ENCODE results near the gene TBCK.

Gene TBCK

DNA sequence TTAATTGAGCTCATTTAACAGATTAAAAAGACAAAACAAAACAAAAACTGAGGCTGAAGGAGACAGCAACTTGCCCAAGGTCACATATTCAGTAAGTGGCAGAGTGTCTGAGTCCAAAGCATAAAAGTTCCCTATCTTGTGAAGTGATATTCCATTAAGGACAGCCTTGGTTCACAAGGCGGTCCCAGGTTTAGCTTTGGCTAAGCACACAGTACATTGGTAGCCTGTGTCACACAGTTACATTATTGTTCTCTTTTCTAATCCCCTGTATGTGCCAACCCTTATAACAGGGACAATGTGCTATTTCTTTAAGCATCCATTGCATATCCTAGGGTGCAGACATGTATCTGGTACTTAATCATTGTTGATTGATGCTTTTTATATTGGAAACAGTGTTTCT is 280.8 kb downstream of the TBCK start:
- Histone ChIP-seq H3K9ac (ENCODE audit: low read length) (no peak overlapping the region), H3K4me1 (ENCODE audit: control insufficient read depth, low read depth, low read length) (peaks cover 5% of the 10 kb centered on the region), H3K9me3 (ENCODE audit: control insufficient read depth, low read depth, low read length) (no peaks in the 10 kb centered on the region), H3K27me3 (ENCODE audit: control insufficient read depth, insufficient read depth, low read length) (no peaks in the 10 kb centered on the region), H3K4me3 (ENCODE audit: low read length) (no peak overlapping the region), H3K36me3 (ENCODE audit: control insufficient read depth, low read depth, low read length) (no peaks in the 10 kb centered on the region), H3K27ac (ENCODE audit: low read length) (no peak overlapping the region)

DNA sequence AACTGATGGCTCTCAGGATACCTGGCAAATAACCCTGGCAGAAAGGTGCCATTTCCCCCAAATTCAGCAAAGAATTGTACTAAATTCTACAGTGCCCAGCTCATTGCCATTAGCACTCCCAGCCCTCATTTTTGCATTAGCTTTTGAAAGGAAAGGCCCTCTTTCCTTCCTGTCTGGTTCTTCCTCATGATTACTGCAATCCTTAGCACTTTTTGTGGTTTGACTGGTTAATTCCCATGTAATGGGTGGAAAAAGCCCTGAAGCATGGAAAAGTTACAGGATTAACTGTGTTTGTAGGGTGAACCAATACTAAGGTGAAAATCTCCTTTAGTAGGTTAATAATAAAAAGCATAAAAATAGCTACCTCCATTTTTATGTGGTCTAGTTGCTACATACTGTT is 281.3 kb downstream of the TBCK start:
- H3K27ac ChIP-seq (ENCODE audit: low read length): no peak overlapping the region
- no peak overlapping the region for H3K4me3 ChIP-seq (ENCODE audit: low read length)
- H3K9ac ChIP-seq (ENCODE audit: low read length): no peak overlapping the region
- H3K9me3 ChIP-seq (ENCODE audit: control insufficient read depth, low read depth, low read length): no peaks in the 10 kb centered on the region
- H3K4me1 ChIP-seq (ENCODE audit: control insufficient read depth, low read depth, low read length): peaks cover 5% of the 10 kb centered on the region
- no peaks in the 10 kb centered on the region for H3K27me3 ChIP-seq (ENCODE audit: control insufficient read depth, insufficient read depth, low read length)
- H3K36me3 ChIP-seq (ENCODE audit: control insufficient read depth, low read depth, low read length): no peaks in the 10 kb centered on the region

DNA sequence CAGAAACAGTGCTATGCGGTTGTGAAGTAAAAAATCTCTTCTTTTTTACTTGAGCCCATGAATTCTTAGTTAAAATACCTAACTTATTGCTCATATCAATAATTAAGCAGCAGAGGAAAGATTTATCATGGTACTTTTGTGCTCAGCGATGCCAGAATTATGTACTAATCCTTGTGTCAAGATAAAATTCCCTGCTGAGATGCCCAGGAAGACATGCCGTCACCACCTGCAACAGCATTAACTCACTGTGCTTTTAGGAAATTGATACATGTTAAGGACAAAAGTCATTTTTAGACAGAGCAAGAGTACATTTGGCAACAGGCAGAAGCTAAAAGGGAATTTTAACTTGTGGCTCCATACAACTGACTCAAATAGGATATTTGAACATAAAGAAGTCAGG is 281.8 kb downstream of the TBCK start:
- Histone ChIP-seq H3K4me1 (ENCODE audit: control insufficient read depth, low read depth, low read length) (peaks cover 5% of the 10 kb centered on the region), H3K36me3 (ENCODE audit: control insufficient read depth, low read depth, low read length) (no peaks in the 10 kb centered on the region), H3K27me3 (ENCODE audit: control insufficient read depth, insufficient read depth, low read length) (no peaks in the 10 kb centered on the region), H3K9ac (ENCODE audit: low read length) (no peak overlapping the region), H3K27ac (ENCODE audit: low read length) (no peak overlapping the region), H3K9me3 (ENCODE audit: control insufficient read depth, low read depth, low read length) (no peaks in the 10 kb centered on the region), H3K4me3 (ENCODE audit: low read length) (no peak overlapping the region)

DNA sequence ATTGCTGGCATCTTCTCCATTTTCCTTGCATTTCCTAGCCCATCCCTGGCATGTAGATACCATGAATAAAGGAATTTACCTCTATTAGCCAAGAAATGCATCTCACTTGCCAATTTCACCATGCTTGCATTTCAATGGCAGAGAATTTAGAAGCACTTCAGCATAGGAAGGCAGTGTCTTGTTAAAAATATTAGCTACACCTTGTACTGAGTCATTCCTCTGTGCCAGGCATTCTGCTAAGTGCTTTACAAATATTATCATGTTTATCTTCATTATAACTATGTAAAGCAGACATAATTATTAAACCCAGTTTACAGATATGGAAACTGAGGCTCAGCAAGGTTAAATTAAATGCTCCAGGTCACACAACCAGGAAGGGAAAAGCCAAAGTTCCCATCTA is 282.5 kb downstream of the TBCK start:
- Histone ChIP-seq H3K9ac (ENCODE audit: low read length) (no peak overlapping the region), H3K27me3 (ENCODE audit: control insufficient read depth, insufficient read depth, low read length) (no peaks in the 10 kb centered on the region), H3K9me3 (ENCODE audit: control insufficient read depth, low read depth, low read length) (no peaks in the 10 kb centered on the region), H3K4me1 (ENCODE audit: control insufficient read depth, low read depth, low read length) (peaks cover 5% of the 10 kb centered on the region), H3K4me3 (ENCODE audit: low read length) (no peak overlapping the region), H3K36me3 (ENCODE audit: control insufficient read depth, low read depth, low read length) (no peaks in the 10 kb centered on the region), H3K27ac (ENCODE audit: low read length) (no peak overlapping the region)

DNA sequence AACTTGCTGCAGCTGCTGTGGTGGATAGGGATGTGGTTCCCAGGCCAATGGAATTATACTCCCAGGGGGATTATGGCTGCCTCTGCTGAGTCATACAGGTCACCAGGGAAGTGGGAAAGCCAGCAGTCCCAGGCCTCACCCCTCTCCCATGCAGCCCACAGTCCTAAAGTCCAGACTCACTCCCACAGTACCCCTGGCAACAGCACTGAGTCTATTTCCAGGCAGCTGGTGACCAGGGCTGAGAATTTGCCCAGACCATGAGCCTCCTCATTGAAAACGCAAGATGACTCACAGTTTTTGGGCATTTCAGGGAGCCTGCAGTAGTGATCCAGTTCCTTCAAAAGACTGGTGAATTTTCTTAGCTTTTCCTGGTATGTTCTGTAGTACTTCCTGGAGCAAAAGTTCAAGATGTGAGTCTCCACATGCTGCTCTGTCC is 283.1 kb downstream of the TBCK start:
- H3K9ac ChIP-seq (ENCODE audit: low read length): no peak overlapping the region
- H3K27me3 ChIP-seq (ENCODE audit: control insufficient read depth, insufficient read depth, low read length): no peaks in the 10 kb centered on the region
- H3K4me1 ChIP-seq (ENCODE audit: control insufficient read depth, low read depth, low read length): peaks cover 5% of the 10 kb centered on the region
- no peak overlapping the region for H3K27ac ChIP-seq (ENCODE audit: low read length)
- H3K4me3 ChIP-seq (ENCODE audit: low read length): no peak overlapping the region
- no peaks in the 10 kb centered on the region for H3K9me3 ChIP-seq (ENCODE audit: control insufficient read depth, low read depth, low read length)
- no peaks in the 10 kb centered on the region for H3K36me3 ChIP-seq (ENCODE audit: control insufficient read depth, low read depth, low read length)

DNA sequence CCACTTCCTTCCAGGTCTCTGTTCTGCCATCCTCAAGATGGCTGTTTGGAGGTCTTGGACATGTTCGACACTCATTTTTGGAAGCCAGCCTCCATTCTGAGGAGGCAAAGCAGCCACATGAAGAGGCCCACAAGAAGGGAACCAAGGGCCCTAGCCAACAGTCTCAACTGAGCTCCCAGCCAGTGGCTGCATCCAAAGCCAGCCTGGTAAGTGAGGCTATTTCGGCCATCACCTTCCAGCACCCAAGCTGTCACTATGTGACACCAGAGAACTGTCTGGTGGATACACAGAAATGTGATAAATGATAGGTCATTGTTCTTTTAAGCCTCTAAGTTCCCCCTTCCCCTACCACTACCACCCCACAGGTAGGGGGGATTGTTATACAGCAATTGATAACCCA is 293.6 kb downstream of the TBCK start:
- H3K27me3 ChIP-seq (ENCODE audit: control insufficient read depth, insufficient read depth, low read length): no peaks in the 10 kb centered on the region
- no peaks in the 10 kb centered on the region for H3K9me3 ChIP-seq (ENCODE audit: control insufficient read depth, low read depth, low read length)
- H3K4me1 ChIP-seq (ENCODE audit: control insufficient read depth, low read depth, low read length): no peaks in the 10 kb centered on the region
- no peak overlapping the region for H3K4me3 ChIP-seq (ENCODE audit: low read length)
- H3K27ac ChIP-seq (ENCODE audit: low read length): no peak overlapping the region
- no peak overlapping the region for H3K9ac ChIP-seq (ENCODE audit: low read length)
- no peaks in the 10 kb centered on the region for H3K36me3 ChIP-seq (ENCODE audit: control insufficient read depth, low read depth, low read length)

DNA sequence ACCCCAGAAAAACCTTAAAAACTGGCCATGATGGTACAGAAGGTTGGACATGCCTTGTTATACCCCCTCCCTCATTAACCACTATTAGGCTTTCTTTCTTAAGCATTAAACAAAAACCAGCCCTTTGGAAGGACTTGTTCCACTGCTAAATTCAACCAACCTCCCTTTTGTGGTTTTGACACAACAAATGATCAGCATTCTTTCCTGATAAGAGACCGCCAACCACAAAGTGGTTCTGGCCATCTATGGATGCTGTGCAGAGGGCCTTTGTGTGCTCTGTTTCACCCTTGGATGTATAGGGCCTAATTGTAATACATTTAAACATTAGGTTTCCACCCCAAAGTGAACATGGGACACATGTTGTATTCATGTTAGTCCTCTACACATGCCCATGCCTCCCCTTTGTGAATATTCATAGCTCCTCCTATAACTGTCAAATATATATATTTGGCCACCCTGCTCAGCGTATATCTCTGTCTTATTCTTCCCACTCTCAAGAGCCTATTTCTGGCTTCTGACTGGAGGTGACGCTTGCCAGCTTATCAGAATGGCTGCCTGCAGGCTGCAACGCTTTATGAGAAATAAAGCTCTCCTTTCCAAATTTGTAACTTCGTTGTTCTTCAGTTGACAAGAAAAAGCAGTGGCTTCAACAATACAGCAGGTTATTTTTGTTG is 294.1 kb downstream of the TBCK start:
- no peaks in the 10 kb centered on the region for H3K9me3 ChIP-seq (ENCODE audit: control insufficient read depth, low read depth, low read length)
- H3K4me3 ChIP-seq (ENCODE audit: low read length): no peak overlapping the region
- no peak overlapping the region for H3K9ac ChIP-seq (ENCODE audit: low read length)
- H3K4me1 ChIP-seq (ENCODE audit: control insufficient read depth, low read depth, low read length): no peaks in the 10 kb centered on the region
- H3K27me3 ChIP-seq (ENCODE audit: control insufficient read depth, insufficient read depth, low read length): no peaks in the 10 kb centered on the region
- no peak overlapping the region for H3K27ac ChIP-seq (ENCODE audit: low read length)
- no peaks in the 10 kb centered on the region for H3K36me3 ChIP-seq (ENCODE audit: control insufficient read depth, low read depth, low read length)

DNA sequence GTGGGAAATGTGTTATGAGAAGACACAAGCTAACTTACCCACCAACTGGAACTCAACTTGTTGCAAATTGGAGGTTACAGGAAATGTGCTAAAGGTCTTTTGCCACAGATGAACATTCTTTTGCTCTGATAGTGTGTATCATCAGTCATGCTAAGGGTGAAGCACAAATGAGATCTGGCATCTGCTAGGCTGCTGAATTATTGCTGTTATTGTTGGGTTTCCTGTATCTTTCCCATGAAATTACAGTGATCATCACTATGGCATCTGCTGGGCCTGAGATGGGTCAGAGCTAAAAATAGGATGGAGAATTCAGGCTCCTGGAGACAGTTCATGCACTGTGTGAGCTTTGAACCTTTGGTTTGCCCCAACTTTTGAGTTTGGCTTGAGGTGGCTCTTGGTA is 296.2 kb downstream of the TBCK start:
- Histone ChIP-seq H3K4me3 (ENCODE audit: low read length) (no peak overlapping the region), H3K9me3 (ENCODE audit: control insufficient read depth, low read depth, low read length) (no peaks in the 10 kb centered on the region), H3K27ac (ENCODE audit: low read length) (no peak overlapping the region), H3K36me3 (ENCODE audit: control insufficient read depth, low read depth, low read length) (no peaks in the 10 kb centered on the region), H3K4me1 (ENCODE audit: control insufficient read depth, low read depth, low read length) (no peaks in the 10 kb centered on the region), H3K27me3 (ENCODE audit: control insufficient read depth, insufficient read depth, low read length) (no peaks in the 10 kb centered on the region), H3K9ac (ENCODE audit: low read length) (no peak overlapping the region)

DNA sequence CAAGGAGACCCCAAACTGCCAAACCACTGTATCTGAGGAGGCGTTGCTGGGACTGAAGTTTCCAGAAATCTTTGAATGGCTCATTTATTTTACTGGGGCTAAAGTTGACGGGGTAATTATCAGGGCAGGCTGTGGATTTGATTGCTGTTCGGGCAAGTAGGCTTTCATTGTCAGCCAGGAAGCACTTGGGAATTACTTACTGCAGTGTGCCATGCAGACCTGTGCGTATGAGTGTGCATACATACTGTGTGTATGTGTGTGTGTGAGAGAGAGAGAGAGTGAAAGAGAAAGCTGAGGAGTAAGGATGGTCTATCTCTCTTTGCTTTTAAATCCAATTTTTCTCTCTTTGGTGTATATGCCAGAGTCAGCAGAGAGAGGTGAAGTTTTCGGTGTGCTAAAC is 298.0 kb downstream of the TBCK start:
- Histone ChIP-seq H3K36me3 (ENCODE audit: control insufficient read depth, low read depth, low read length) (no peaks in the 10 kb centered on the region), H3K27ac (ENCODE audit: low read length) (no peak overlapping the region), H3K4me1 (ENCODE audit: control insufficient read depth, low read depth, low read length) (no peaks in the 10 kb centered on the region), H3K9ac (ENCODE audit: low read length) (no peak overlapping the region), H3K9me3 (ENCODE audit: control insufficient read depth, low read depth, low read length) (no peaks in the 10 kb centered on the region), H3K4me3 (ENCODE audit: low read length) (no peak overlapping the region), H3K27me3 (ENCODE audit: control insufficient read depth, insufficient read depth, low read length) (no peaks in the 10 kb centered on the region)

DNA sequence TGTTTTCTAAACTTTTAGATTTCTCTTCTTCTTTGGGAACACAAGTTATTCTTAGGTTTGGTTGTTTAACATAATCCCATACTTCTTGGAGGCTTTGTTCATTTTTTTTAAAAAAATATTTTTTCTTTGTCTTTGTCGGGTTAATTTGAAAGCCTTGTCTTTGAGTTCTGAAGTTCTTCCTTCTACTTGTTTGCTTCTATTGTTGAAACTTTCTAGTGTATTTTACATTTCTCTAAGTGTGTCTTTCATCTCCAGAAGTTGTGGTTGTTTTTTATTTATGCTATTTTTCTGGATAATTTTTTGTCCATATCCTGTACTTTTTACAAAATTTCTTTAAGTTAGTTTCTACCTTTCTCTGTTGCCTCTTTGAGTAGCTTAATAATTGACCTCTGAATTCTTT is 304.6 kb downstream of the TBCK start:
- Histone ChIP-seq H3K36me3 (ENCODE audit: control insufficient read depth, low read depth, low read length) (no peaks in the 10 kb centered on the region), H3K4me3 (ENCODE audit: low read length) (no peak overlapping the region), H3K9me3 (ENCODE audit: control insufficient read depth, low read depth, low read length) (no peaks in the 10 kb centered on the region), H3K27ac (ENCODE audit: low read length) (no peak overlapping the region), H3K4me1 (ENCODE audit: control insufficient read depth, low read depth, low read length) (no peaks in the 10 kb centered on the region), H3K9ac (ENCODE audit: low read length) (no peak overlapping the region), H3K27me3 (ENCODE audit: control insufficient read depth, insufficient read depth, low read length) (no peaks in the 10 kb centered on the region)

DNA sequence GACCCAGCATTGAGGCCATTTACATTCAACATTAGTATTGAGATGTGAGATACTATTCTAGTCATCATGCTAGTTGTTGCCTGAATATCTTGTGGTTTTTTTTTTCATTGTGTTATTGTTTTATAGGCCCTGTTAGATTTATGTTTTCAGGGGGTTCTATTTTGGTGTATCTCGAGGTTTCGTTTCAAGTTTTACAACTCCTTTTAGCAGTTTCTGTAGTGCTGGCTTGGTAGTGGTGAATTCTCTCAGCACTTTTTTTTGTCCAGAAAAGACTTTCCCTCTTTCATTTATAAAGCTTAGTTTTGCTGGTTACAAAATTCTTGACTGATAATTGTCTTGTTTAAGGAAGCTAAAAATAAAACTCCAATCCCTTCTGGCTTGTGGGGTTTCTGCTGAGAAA is 305.2 kb downstream of the TBCK start:
- H3K4me1 ChIP-seq (ENCODE audit: control insufficient read depth, low read depth, low read length): no peaks in the 10 kb centered on the region
- no peak overlapping the region for H3K27ac ChIP-seq (ENCODE audit: low read length)
- H3K4me3 ChIP-seq (ENCODE audit: low read length): no peak overlapping the region
- no peaks in the 10 kb centered on the region for H3K36me3 ChIP-seq (ENCODE audit: control insufficient read depth, low read depth, low read length)
- no peaks in the 10 kb centered on the region for H3K27me3 ChIP-seq (ENCODE audit: control insufficient read depth, insufficient read depth, low read length)
- no peak overlapping the region for H3K9ac ChIP-seq (ENCODE audit: low read length)
- no peaks in the 10 kb centered on the region for H3K9me3 ChIP-seq (ENCODE audit: control insufficient read depth, low read depth, low read length)

DNA sequence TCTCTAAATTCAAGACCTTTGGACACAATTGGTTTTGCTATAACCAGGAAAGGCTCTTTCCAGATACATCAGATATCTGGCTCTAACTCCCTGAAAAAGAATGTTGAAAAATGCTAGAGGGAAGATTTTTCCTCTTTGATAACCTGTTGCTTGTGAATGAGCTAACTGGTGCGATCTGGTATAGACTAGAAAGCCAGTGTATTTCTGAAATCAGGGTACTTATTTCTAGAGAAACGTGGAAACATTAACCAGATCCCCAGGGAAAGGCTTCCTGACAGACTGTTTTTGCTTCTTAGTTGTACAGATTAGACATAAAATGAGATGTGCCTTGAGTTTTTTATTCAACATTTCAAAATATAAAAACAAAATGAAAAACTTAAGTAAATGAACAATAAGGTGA is 313.0 kb downstream of the TBCK start:
- Histone ChIP-seq H3K4me3 (ENCODE audit: low read length) (no peak overlapping the region), H3K4me1 (ENCODE audit: control insufficient read depth, low read depth, low read length) (peaks cover 15% of the 10 kb centered on the region), H3K9ac (ENCODE audit: low read length) (no peak overlapping the region), H3K36me3 (ENCODE audit: control insufficient read depth, low read depth, low read length) (no peaks in the 10 kb centered on the region), H3K9me3 (ENCODE audit: control insufficient read depth, low read depth, low read length) (no peaks in the 10 kb centered on the region), H3K27me3 (ENCODE audit: control insufficient read depth, insufficient read depth, low read length) (no peaks in the 10 kb centered on the region), H3K27ac (ENCODE audit: low read length) (no peak overlapping the region)
